ENCODE measurements around the gene YY1.

The YY1 gene

GRCh38 chr14:100330388-100330931, 91.5 kb downstream of the YY1 start:
- Histone ChIP-seq H3K9me3 (ENCODE audit: insufficient read depth, low read depth, low read length) (no peaks in the 10 kb centered on the region), H3K4me3 (ENCODE audit: low read length, poor library complexity, severe bottlenecking) (no peak overlapping the region), H2AFZ (ENCODE audit: low read length) (no peak overlapping the region), H3K4me1 (ENCODE audit: insufficient read depth, low read length, poor library complexity, severe bottlenecking) (no peaks in the 10 kb centered on the region), H3F3A (ENCODE audit: low read depth) (no peaks in the 10 kb centered on the region), H3K9me2 (replicated peaks; ENCODE audit: low read depth, low read length) (no peaks in the 10 kb centered on the region), H3K4me2 (ENCODE audit: low read depth, low read length, poor library complexity, severe bottlenecking) (no peak overlapping the region), H4K20me1 (ENCODE audit: insufficient read depth, low read length, poor library complexity, severe bottlenecking) (no peaks in the 10 kb centered on the region), H3K27me3 (ENCODE audit: insufficient read depth, low read length, poor library complexity, severe bottlenecking) (no peaks in the 10 kb centered on the region), H3K9ac (ENCODE audit: low read depth, low read length, poor library complexity, severe bottlenecking) (no peak overlapping the region), H3K79me2 (ENCODE audit: insufficient read depth, low read length) (no peaks in the 10 kb centered on the region), H3K36me3 (ENCODE audit: insufficient read depth, low read length) (no peaks in the 10 kb centered on the region)
- no peak for TF ChIP-seq EZH2phosphoT487 (IDR thresholded peaks at IDR 0.05; ENCODE audit: borderline replicate concordance)
- TF ChIP-seq, protein P1, sequence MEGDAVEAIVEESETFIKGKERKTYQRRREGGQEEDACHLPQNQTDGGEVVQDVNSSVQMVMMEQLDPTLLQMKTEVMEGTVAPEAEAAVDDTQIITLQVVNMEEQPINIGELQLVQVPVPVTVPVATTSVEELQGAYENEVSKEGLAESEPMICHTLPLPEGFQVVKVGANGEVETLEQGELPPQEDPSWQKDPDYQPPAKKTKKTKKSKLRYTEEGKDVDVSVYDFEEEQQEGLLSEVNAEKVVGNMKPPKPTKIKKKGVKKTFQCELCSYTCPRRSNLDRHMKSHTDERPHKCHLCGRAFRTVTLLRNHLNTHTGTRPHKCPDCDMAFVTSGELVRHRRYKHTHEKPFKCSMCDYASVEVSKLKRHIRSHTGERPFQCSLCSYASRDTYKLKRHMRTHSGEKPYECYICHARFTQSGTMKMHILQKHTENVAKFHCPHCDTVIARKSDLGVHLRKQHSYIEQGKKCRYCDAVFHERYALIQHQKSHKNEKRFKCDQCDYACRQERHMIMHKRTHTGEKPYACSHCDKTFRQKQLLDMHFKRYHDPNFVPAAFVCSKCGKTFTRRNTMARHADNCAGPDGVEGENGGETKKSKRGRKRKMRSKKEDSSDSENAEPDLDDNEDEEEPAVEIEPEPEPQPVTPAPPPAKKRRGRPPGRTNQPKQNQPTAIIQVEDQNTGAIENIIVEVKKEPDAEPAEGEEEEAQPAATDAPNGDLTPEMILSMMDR (conservative IDR thresholded peaks at IDR 0.05; ENCODE audit: low read length), result no peak

- Histone ChIP-seq H3F3A (ENCODE audit: low read depth) (no peaks in the 10 kb centered on the region), H3K9ac (ENCODE audit: low read depth, low read length, poor library complexity, severe bottlenecking) (no peak overlapping the region), H3K9me3 (ENCODE audit: insufficient read depth, low read depth, low read length) (no peaks in the 10 kb centered on the region), H3K36me3 (ENCODE audit: insufficient read depth, low read length) (no peaks in the 10 kb centered on the region), H3K4me3 (ENCODE audit: low read length, poor library complexity, severe bottlenecking) (no peak overlapping the region), H3K27me3 (ENCODE audit: insufficient read depth, low read length, poor library complexity, severe bottlenecking) (no peaks in the 10 kb centered on the region), H3K4me2 (ENCODE audit: low read depth, low read length, poor library complexity, severe bottlenecking) (no peak overlapping the region), H4K20me1 (ENCODE audit: insufficient read depth, low read length, poor library complexity, severe bottlenecking) (no peaks in the 10 kb centered on the region), H2AFZ (ENCODE audit: low read length) (no peak overlapping the region), H3K79me2 (ENCODE audit: insufficient read depth, low read length) (no peaks in the 10 kb centered on the region), H3K4me1 (ENCODE audit: insufficient read depth, low read length, poor library complexity, severe bottlenecking) (no peaks in the 10 kb centered on the region), H3K9me2 (replicated peaks; ENCODE audit: low read depth, low read length) (no peaks in the 10 kb centered on the region)
- TF ChIP-seq EZH2phosphoT487 (IDR thresholded peaks at IDR 0.05; ENCODE audit: borderline replicate concordance), result no peak
- TF ChIP-seq, protein P1 (conservative IDR thresholded peaks at IDR 0.05; ENCODE audit: low read length), result no peak
Observed at GRCh38 chr14:100332071-100332639, 93.2 kb downstream of the YY1 start.

All from Loucy (cell line).